GM12878 (cell line): ENCODE results near the gene SLC7A5. TPM values are rescaled to one million over a fixed set of nuclear protein-coding genes. Genes with fewer than 3 reads are reported as not detected.

Experiments
- ATAC-seq: fragments of 200-7000 bp; cut with Tn5 transposase; 3 replicates; pipeline ENCODE4 v1.9.1; 2020; ENCODE audit warnings: mild to moderate bottlenecking, moderate library complexity
- BruUV-seq: library from RNA; stranded (reverse); fragments of 400-500 nt; replicated peaks from 2 replicates; lab custom pipeline; 2021; lab: Mats Ljungman, UMichigan
- CTCF ChIA-PET: fragments of 300-600 bp; sonication (Branson Sonifier 250); formaldehyde crosslinking; extraction: SDS; loops from one replicate; lab custom pipeline; 2021; ENCODE audit warnings: inconsistent platforms; lab: Yijun Ruan, JAX
- POLR2A ChIA-PET: fragments of 350-600 bp; formaldehyde crosslinking; extraction: SDS; loops from one replicate; lab custom pipeline; 2021; ENCODE audit warnings: inconsistent platforms; lab: Charles Lee
- RAD21 ChIA-PET: fragments of 300-600 bp; sonication (Branson Sonifier 250); formaldehyde crosslinking; loops from one replicate; lab custom pipeline; 2023; ENCODE audit warnings: antibody characterized with exemption; ENCODE audit not compliant: unreplicated experiment; lab: Charles Lee
- SMC1A ChIA-PET: fragments of 300-600 bp; sonication (Branson Sonifier 250); formaldehyde crosslinking; loops from one replicate; lab custom pipeline; 2023; ENCODE audit not compliant: unreplicated experiment, uncharacterized antibody; lab: Charles Lee
- DNase-seq: peaks from one replicate; pipeline ENCODE4 v3.0.0-alpha.2; 2011; ENCODE audit warnings: low read depth, low spot score
- FAIRE-seq: peaks from 3 replicates; lab custom pipeline; 2011; peaks lifted over from hg19 to GRCh38; lab: Jason Lieb, UNC
- H2AFZ ChIP-seq: 2 replicates; pipeline ENCODE4 v1.6.0; 2011; ENCODE audit warnings: low read depth, low read length, control low read depth; ENCODE audit not compliant: control insufficient read depth
- H3K27ac ChIP-seq: 2 replicates; pipeline ENCODE4 v1.5.1; 2011; ENCODE audit warnings: control low read depth; ENCODE audit not compliant: control insufficient read depth, insufficient read depth
- H3K27me3 ChIP-seq, 2 experiments: replicated peaks in 1 of 2; 2 replicates each; pipeline versions ENCODE4 v1.6.0 to v1.6.1; 2011; ENCODE audit warnings: low read length in 1 of 2; ENCODE audit not compliant: control insufficient read depth in 2 of 2, insufficient read depth in 2 of 2
- H3K36me3 ChIP-seq, 2 experiments: 2 replicates each; pipeline ENCODE4 v1.5.1; 2011; ENCODE audit warnings: low read length in 1 of 2; ENCODE audit not compliant: control insufficient read depth in 2 of 2, insufficient read depth in 2 of 2
- H3K4me1 ChIP-seq: 2 replicates; pipeline ENCODE4 v1.6.1; 2011; ENCODE audit warnings: mild to moderate bottlenecking, low read length, moderate library complexity, mixed read lengths; ENCODE audit not compliant: control insufficient read depth, insufficient read depth
- H3K4me2 ChIP-seq: 2 replicates; pipeline ENCODE4 v1.6.0; 2011; ENCODE audit warnings: control low read depth; ENCODE audit not compliant: control insufficient read depth, insufficient read depth
- H3K4me3 ChIP-seq: fragments of 200-600 bp; sonication (generic); 2 replicates; pipeline ENCODE4 v1.5.1; 2016
- H3K79me2 ChIP-seq: 2 replicates; pipeline ENCODE4 v1.6.0; 2011; ENCODE audit warnings: low read length; ENCODE audit not compliant: control insufficient read depth, insufficient read depth
- H3K9ac ChIP-seq: 2 replicates; pipeline ENCODE4 v1.8.0; 2011; ENCODE audit warnings: low read length, control low read depth, mixed read lengths; ENCODE audit not compliant: control insufficient read depth, insufficient read depth
- H3K9me3 ChIP-seq: replicated peaks from 3 replicates; pipeline ENCODE4 v1.5.1; 2011; ENCODE audit warnings: mild to moderate bottlenecking, low read length; ENCODE audit not compliant: control insufficient read depth, insufficient read depth
- H4K20me1 ChIP-seq: 2 replicates; pipeline ENCODE4 v1.6.0; 2011; ENCODE audit not compliant: control insufficient read depth, insufficient read depth
- FOXM1 ChIP-seq: IDR thresholded peaks from 2 replicates; pipeline ENCODE4 v1.6.1; 2012; ENCODE audit warnings: low read depth, mild to moderate bottlenecking, inconsistent platforms, low read length, moderate library complexity
- IKZF2 ChIP-seq, 2 experiments: fragments of 450-650 bp; IDR thresholded peaks; 2 replicates each; pipeline ENCODE4 v1.6.1; 2017; ENCODE audit warnings: mild to moderate bottlenecking in 2 of 2, moderate library complexity in 2 of 2
- NR2C1 ChIP-seq: fragments of 450-650 bp; IDR thresholded peaks from 2 replicates; pipeline ENCODE4 v1.6.1; 2017; ENCODE audit warnings: antibody characterized with exemption, mild to moderate bottlenecking, moderate library complexity
- POLR2AphosphoS2 ChIP-seq: IDR thresholded peaks from 2 replicates; pipeline ENCODE4 v1.6.1; 2011; ENCODE audit warnings: low read depth, mild to moderate bottlenecking, low read length, improper control_type of control experiment, moderate library complexity
- RAD21 ChIP-seq: IDR thresholded peaks from 2 replicates; pipeline ENCODE4 v1.6.1; 2011; ENCODE audit warnings: mild to moderate bottlenecking, low read depth, low read length, moderate library complexity; ENCODE audit not compliant: insufficient read depth
- STAT3 ChIP-seq: IDR thresholded peaks from 2 replicates; pipeline ENCODE4 v1.6.1; 2011; ENCODE audit warnings: low read depth, low read length, improper control_type of control experiment
- TCF7 ChIP-seq: IDR thresholded peaks from 2 replicates; pipeline ENCODE4 v1.6.1; 2014; ENCODE audit warnings: antibody characterized with exemption, borderline replicate concordance
- ZNF24 ChIP-seq: fragments of 450-650 bp; IDR thresholded peaks from 2 replicates; pipeline ENCODE4 v1.6.1; 2017; ENCODE audit warnings: antibody characterized with exemption, mild to moderate bottlenecking
- WGBS: methylation state at CpG from one replicate; pipeline ENCODE4 v1.1.6; 2016; ENCODE audit warnings: low lambda C conversion rate; ENCODE audit not compliant: insufficient replicate concordance, insufficient coverage; ENCODE audit errors: missing lambda C conversion rate; 5-methylcytosine and 5-hydroxymethylcytosine counted together
- in situ Hi-C: fragments of 300-500 bp; cut with MboI; formaldehyde crosslinking; loops from 9 replicates; pipeline ENCODE4 v1.14.3; 2018; ENCODE audit warnings: mixed read lengths
- intact Hi-C: fragments of 100-400 bp; cut with micrococcal nuclease; formaldehyde crosslinking; loops from one replicate; pipeline ENCODE4 v1.14.2; 2022; ENCODE audit not compliant: unreplicated experiment
- polyA plus RNA-seq, 11 experiments: library from polyadenylated mRNA; depleted of rRNA in 4 of 11; unstranded in 6 of 11; stranded (reverse) in 5 of 11; fragments of >200 nt; fragmentation: Nextera tagmentation in 4 of 11; fragmentation: Illumina TruSeq in 1 of 11; extraction: Ambion mirVana in 4 of 11; extraction: Trizol in 1 of 11; gene quantifications; 1 replicate in 1 of 11; 2 replicates in 10 of 11; pipeline versions ENCODE4 v1.2.1 to v1.2.3, GENCODE V29; 2011 to 2016; ENCODE audit warnings: inconsistent platforms in 2 of 11, missing spikeins in 2 of 11, low read depth in 1 of 11
- total RNA-seq, 4 experiments: library from RNA; depleted of rRNA in 3 of 4; stranded (reverse); fragments of >200 nt in 3 of 4; fragmentation: Illumina TruSeq in 1 of 4; extraction: Trizol in 1 of 4; gene quantifications; 2 replicates each; pipeline versions ENCODE4 v1.2.1 to v1.2.3, GENCODE V29; 2013 to 2021

SLC7A5 gene
- total and polyA plus RNA-seq, 10 of the 15 experiments (the other 5 are each of a cell fraction or from before 2014, with no cell fraction given), result 2.3 to 101 (median 35.8) TPM

DNA sequence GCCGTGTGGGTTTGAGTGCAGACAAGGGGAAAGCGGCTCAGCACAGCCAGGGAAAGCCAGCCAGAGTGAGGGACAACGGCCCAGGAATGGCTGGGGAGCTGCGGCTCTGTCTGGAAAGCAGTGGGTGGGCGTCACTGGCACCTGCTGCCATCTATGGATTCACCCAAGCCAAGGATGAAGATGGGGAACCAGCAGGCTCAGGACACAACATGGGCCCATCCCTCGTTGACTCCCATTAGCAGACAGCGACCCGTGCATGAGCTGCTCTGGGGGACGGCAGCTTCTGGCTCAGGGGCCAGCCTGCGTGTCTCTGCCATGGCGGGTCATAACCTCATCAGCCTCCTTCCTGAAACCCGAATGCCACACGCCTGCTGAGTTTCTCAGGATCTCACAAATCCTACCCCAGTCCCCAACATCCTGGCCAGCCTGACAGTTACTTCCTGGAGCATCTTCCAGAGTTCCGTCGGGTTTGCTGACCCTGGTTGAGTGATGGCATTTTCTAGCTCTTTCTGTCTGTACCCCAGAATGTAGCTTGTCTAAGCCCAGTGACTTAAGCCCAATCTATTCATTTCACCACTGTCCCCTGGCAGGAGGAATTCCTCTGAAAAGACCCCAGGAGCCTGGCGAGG lies 50.7 kb downstream of the SLC7A5 start:
- RAD21 ChIA-PET, result no interaction called here
- H3K36me3 ChIP-seq, result no peaks in the 10 kb centered on the region
- ATAC-seq (no peak), DNase-seq (no peak), FAIRE-seq (no peak)
- in situ Hi-C loops (no loop called here), intact Hi-C loops (no loop called here)
- WGBS, result 81% methylated on average over 16 of the region's 16 CpGs
- peaks cover 5% of the 10 kb centered on the region; the same call in 1 of the 2 replicates for H3K4me1 ChIP-seq
- H3K4me3 ChIP-seq, result no peak overlapping the region
- no peak for TF ChIP-seq ZNF24
- TF ChIP-seq FOXM1, result no peak
- TF ChIP-seq TCF7, result no peak
- no peak for TF ChIP-seq RAD21
- TF ChIP-seq STAT3, result no peak
- TF ChIP-seq NR2C1, result no peak
- no peak for TF ChIP-seq IKZF2 (IDR thresholded peaks at IDR 0.05)
- no peak for TF ChIP-seq POLR2AphosphoS2
- H3K9ac ChIP-seq, result no peak overlapping the region
- CTCF ChIA-PET, result interaction anchor here (0.5 to 1.4 kb wide), 4 partner anchors 21 to 41 kb away, joined by 3 to 7 read pairs (median 4); no protein-coding TSS in a partner anchor
- POLR2A ChIA-PET, result interaction anchor here (0.7 to 0.9 kb wide), 2 partner anchors 9 to 106 kb away, joined by 3 read pairs; no protein-coding TSS in a partner anchor
- SMC1A ChIA-PET, result interaction anchor here (2.0 kb wide), 1 partner anchor 31 kb away, joined by 7 read pairs; no protein-coding TSS in a partner anchor
- H4K20me1 ChIP-seq, result no peaks in the 10 kb centered on the region
- no peak overlapping the region for H3K27ac ChIP-seq
- H3K4me2 ChIP-seq, result no peak overlapping the region
- no peaks in the 10 kb centered on the region for H3K79me2 ChIP-seq
- H3K27me3 ChIP-seq, result no peaks in the 10 kb centered on the region; a peak in 1 of 4 replicates
- H3K9me3 ChIP-seq, result peaks cover 11% of the 10 kb centered on the region; the same call in 2 of the 3 replicates
- H2AFZ ChIP-seq, result no peak overlapping the region
- no TSS peak for BruUV-seq
